HFFc6 (cell line): ENCODE results near the gene LST1. TPM values are rescaled to one million over a fixed set of nuclear protein-coding genes. Genes with fewer than 3 reads are reported as not detected.
"Not testable (repeated sequence)": the region's sequence is repeated elsewhere in the genome, so short reads cannot be mapped to it uniquely, and the experiment has no call there.

Experiments used
- DNase-seq: peaks from one replicate; pipeline ENCODE4 v3.0.0-alpha.2; 2018
- H3K27ac Mint-ChIP-seq: 2 replicates; pipeline ENCODE4 v1.8.0; 2020; ENCODE audit warnings: mild to moderate bottlenecking, mixed read lengths
- H3K27me3 Mint-ChIP-seq: 2 replicates; pipeline ENCODE4 v1.8.0; 2021; ENCODE audit warnings: mild to moderate bottlenecking, moderate library complexity, mixed read lengths; ENCODE audit not compliant: insufficient read depth
- H3K36me3 Mint-ChIP-seq: 2 replicates; pipeline ENCODE4 v1.8.0; 2021; ENCODE audit warnings: low read depth, mixed read lengths
- H3K4me1 Mint-ChIP-seq: 2 replicates; pipeline ENCODE4 v1.8.0; 2020; ENCODE audit warnings: low read depth, mixed read lengths
- H3K4me3 Mint-ChIP-seq: 2 replicates; pipeline ENCODE4 v1.8.0; 2020; ENCODE audit warnings: mild to moderate bottlenecking, moderate library complexity, mixed read lengths
- H3K9me3 Mint-ChIP-seq: 2 replicates; pipeline ENCODE4 v1.8.0; 2020; ENCODE audit warnings: mild to moderate bottlenecking, mixed read lengths
- CTCF ChIP-seq: fragments of 200-600 bp; sonication (generic); IDR thresholded peaks from 2 replicates; pipeline ENCODE4 v1.5.0; 2021; ENCODE audit warnings: antibody characterized with exemption, mild to moderate bottlenecking
- total RNA-seq, 6 experiments: library from RNA; stranded (reverse); fragmentation: NEBNext Ultra II Directional; extraction: Animal tissue kit (Norgen Biotek cat#: 25700); gene quantifications; 2 replicates in 1 of 6; 3 replicates in 5 of 6; pipeline ENCODE4 v1.2.3, GENCODE V29; 2021

LST1 gene
- total RNA-seq, 6 experiments from 2014 or later: not detected

- peak overlapping the region; percentile 91 for H3K4me3 Mint-ChIP-seq
- TF ChIP-seq CTCF: no peak
- peaks cover 14% of the 10 kb centered on the region; the same call in 1 of the 2 replicates for H3K36me3 Mint-ChIP-seq
- H3K27me3 Mint-ChIP-seq: peaks cover 2% of the 10 kb centered on the region; the same call in 1 of the 2 replicates
- peaks cover 49% of the 10 kb centered on the region for H3K4me1 Mint-ChIP-seq
- H3K9me3 Mint-ChIP-seq: no peaks in the 10 kb centered on the region
- no peak for DNase-seq
- peak overlapping the region; percentile 91 for H3K27ac Mint-ChIP-seq
Measured at GRCh38 chr6:31547727-31548543, 38.1 kb upstream of the LST1 start.

GRCh38 chr6:31548544-31548873 is 37.6 kb upstream of the LST1 start:
- peaks cover 46% of the 10 kb centered on the region for H3K4me1 Mint-ChIP-seq
- H3K36me3 Mint-ChIP-seq: peaks cover 14% of the 10 kb centered on the region; the same call in 1 of the 2 replicates
- H3K9me3 Mint-ChIP-seq: no peaks in the 10 kb centered on the region
- H3K4me3 Mint-ChIP-seq: peak overlapping the region; percentile 91
- H3K27ac Mint-ChIP-seq: peak overlapping the region; percentile 91
- peaks cover 2% of the 10 kb centered on the region; the same call in 1 of the 2 replicates for H3K27me3 Mint-ChIP-seq
- DNase-seq: no peak
- TF ChIP-seq CTCF: no peak

- Mint-ChIP-seq H3K36me3 (peaks cover 14% of the 10 kb centered on the region; the same call in 1 of the 2 replicates), H3K27ac (peak overlapping the region; percentile 42; the same call in 1 of the 2 replicates), H3K4me1 (peaks cover 29% of the 10 kb centered on the region)
- not testable (repeated sequence) for H3K27me3 Mint-ChIP-seq, H3K9me3 Mint-ChIP-seq, H3K4me3 Mint-ChIP-seq
- peak; percentile 73 for TF ChIP-seq CTCF
- peak; percentile 59 for DNase-seq
Measured at GRCh38 chr6:31551371-31551770, 34.7 kb upstream of the LST1 start.

- peaks cover 31% of the 10 kb centered on the region for H3K4me1 Mint-ChIP-seq
- peaks cover 2% of the 10 kb centered on the region; the same call in 1 of the 2 replicates for H3K27me3 Mint-ChIP-seq
- no peak for DNase-seq
- H3K9me3 Mint-ChIP-seq: no peaks in the 10 kb centered on the region
- H3K27ac Mint-ChIP-seq: no peak overlapping the region
- H3K4me3 Mint-ChIP-seq: no peak overlapping the region
- peaks cover 20% of the 10 kb centered on the region for H3K36me3 Mint-ChIP-seq
- no peak for TF ChIP-seq CTCF
Measured at GRCh38 chr6:31556307-31556706, 29.8 kb upstream of the LST1 start.

- Mint-ChIP-seq H3K36me3 (peaks cover 25% of the 10 kb centered on the region), H3K27me3 (no peaks in the 10 kb centered on the region), H3K9me3 (no peaks in the 10 kb centered on the region), H3K4me3 (no peak overlapping the region), H3K27ac (peak overlapping the region; percentile 38; the same call in 1 of the 2 replicates), H3K4me1 (peaks cover 41% of the 10 kb centered on the region)
- DNase-seq: no peak
- TF ChIP-seq CTCF: no peak
Measured at GRCh38 chr6:31557443-31558317, 28.4 kb upstream of the LST1 start.
